ENCODE data around the gene XYLT1. TPM values are rescaled to one million over a fixed set of nuclear protein-coding genes. Genes with fewer than 3 reads are reported as not detected.

The XYLT1 gene
- polyA plus RNA-seq, 1 donor (not counting 4 experiments of a cell fraction or from before 2014, with no cell fraction given): 4.4 TPM

GRCh38 chr16:17076818-17077498 lies 393.8 kb downstream of the XYLT1 start:
- H3K79me2 ChIP-seq (ENCODE audit: control insufficient read depth, insufficient read depth, low read length): no peaks in the 10 kb centered on the region
- TF ChIP-seq, protein P1, sequence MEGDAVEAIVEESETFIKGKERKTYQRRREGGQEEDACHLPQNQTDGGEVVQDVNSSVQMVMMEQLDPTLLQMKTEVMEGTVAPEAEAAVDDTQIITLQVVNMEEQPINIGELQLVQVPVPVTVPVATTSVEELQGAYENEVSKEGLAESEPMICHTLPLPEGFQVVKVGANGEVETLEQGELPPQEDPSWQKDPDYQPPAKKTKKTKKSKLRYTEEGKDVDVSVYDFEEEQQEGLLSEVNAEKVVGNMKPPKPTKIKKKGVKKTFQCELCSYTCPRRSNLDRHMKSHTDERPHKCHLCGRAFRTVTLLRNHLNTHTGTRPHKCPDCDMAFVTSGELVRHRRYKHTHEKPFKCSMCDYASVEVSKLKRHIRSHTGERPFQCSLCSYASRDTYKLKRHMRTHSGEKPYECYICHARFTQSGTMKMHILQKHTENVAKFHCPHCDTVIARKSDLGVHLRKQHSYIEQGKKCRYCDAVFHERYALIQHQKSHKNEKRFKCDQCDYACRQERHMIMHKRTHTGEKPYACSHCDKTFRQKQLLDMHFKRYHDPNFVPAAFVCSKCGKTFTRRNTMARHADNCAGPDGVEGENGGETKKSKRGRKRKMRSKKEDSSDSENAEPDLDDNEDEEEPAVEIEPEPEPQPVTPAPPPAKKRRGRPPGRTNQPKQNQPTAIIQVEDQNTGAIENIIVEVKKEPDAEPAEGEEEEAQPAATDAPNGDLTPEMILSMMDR (optimal IDR thresholded peaks at IDR 0.05 in 1 of 3, IDR thresholded peaks at IDR 0.05 in 1 of 3, conservative IDR thresholded peaks at IDR 0.05 in 1 of 3; ENCODE audit: extremely low read depth in 1 of 3, insufficient read depth in 2 of 3, low read length in 3 of 3): no peak
- TF ChIP-seq EZH2 (IDR thresholded peaks at IDR 0.05; ENCODE audit: low read length): no peak
- no peak overlapping the region for H3K4me2 ChIP-seq (ENCODE audit: control insufficient read depth, extremely low read depth, insufficient read depth, low read depth, low read length)
- H2AFZ ChIP-seq (ENCODE audit: control insufficient read depth, low read length): no peak overlapping the region
- H3K4me1 ChIP-seq (ENCODE audit: control insufficient read depth, extremely low read depth, insufficient read depth, low read length): no peaks in the 10 kb centered on the region
- no peaks in the 10 kb centered on the region for H3K27me3 ChIP-seq (ENCODE audit: control insufficient read depth, extremely low read depth, insufficient read depth, low read length)
- no peak overlapping the region for H3K4me3 ChIP-seq (ENCODE audit: control insufficient read depth in 2 of 3, extremely low read depth in 1 of 3, insufficient read depth in 2 of 3, low read depth in 1 of 3, low read length in 3 of 3)
- H3K27ac ChIP-seq (ENCODE audit: control insufficient read depth, insufficient read depth, low read length): no peak overlapping the region
- no peak for DNase-seq (ENCODE audit: low read depth, low spot score)
- H3K9me3 ChIP-seq (ENCODE audit: control insufficient read depth, low read depth, low read length): no peaks in the 10 kb centered on the region
- no peaks in the 10 kb centered on the region for H4K20me1 ChIP-seq (ENCODE audit: control insufficient read depth, extremely low read depth, insufficient read depth, low read length)
- H3K9ac ChIP-seq (ENCODE audit: control insufficient read depth, extremely low read depth, insufficient read depth, low read length): no peak overlapping the region
- dilution Hi-C loops (cut with MboI; ENCODE audit: extremely low pct_ligation_motif_present, low sequenced_read_pairs): no loop called here
- FAIRE-seq: no peak
- no peaks in the 10 kb centered on the region for H3K9me1 ChIP-seq (ENCODE audit: control insufficient read depth, extremely low read depth, insufficient read depth, low read length)
- no peaks in the 10 kb centered on the region for H3K36me3 ChIP-seq (ENCODE audit: control insufficient read depth in 2 of 2, extremely low read depth in 1 of 2, insufficient read depth in 2 of 2, low read length in 2 of 2)

- H3K9me1 ChIP-seq (ENCODE audit: control insufficient read depth, extremely low read depth, insufficient read depth, low read length): no peaks in the 10 kb centered on the region
- TF ChIP-seq, protein P1 (optimal IDR thresholded peaks at IDR 0.05 in 1 of 3, IDR thresholded peaks at IDR 0.05 in 1 of 3, conservative IDR thresholded peaks at IDR 0.05 in 1 of 3; ENCODE audit: extremely low read depth in 1 of 3, insufficient read depth in 2 of 3, low read length in 3 of 3): no peak
- no peak for TF ChIP-seq EZH2 (IDR thresholded peaks at IDR 0.05; ENCODE audit: low read length)
- no peaks in the 10 kb centered on the region for H3K9me3 ChIP-seq (ENCODE audit: control insufficient read depth, low read depth, low read length)
- no peaks in the 10 kb centered on the region for H3K27me3 ChIP-seq (ENCODE audit: control insufficient read depth, extremely low read depth, insufficient read depth, low read length)
- H3K36me3 ChIP-seq (ENCODE audit: control insufficient read depth in 2 of 2, extremely low read depth in 1 of 2, insufficient read depth in 2 of 2, low read length in 2 of 2): no peaks in the 10 kb centered on the region
- no peak overlapping the region for H2AFZ ChIP-seq (ENCODE audit: control insufficient read depth, low read length)
- dilution Hi-C loops (cut with MboI; ENCODE audit: extremely low pct_ligation_motif_present, low sequenced_read_pairs): no loop called here
- no peak overlapping the region for H3K27ac ChIP-seq (ENCODE audit: control insufficient read depth, insufficient read depth, low read length)
- DNase-seq (ENCODE audit: low read depth, low spot score) (no peak), FAIRE-seq (no peak)
- H3K4me1 ChIP-seq (ENCODE audit: control insufficient read depth, extremely low read depth, insufficient read depth, low read length): no peaks in the 10 kb centered on the region
- no peaks in the 10 kb centered on the region for H3K79me2 ChIP-seq (ENCODE audit: control insufficient read depth, insufficient read depth, low read length)
- no peak overlapping the region for H3K4me3 ChIP-seq (ENCODE audit: control insufficient read depth in 2 of 3, extremely low read depth in 1 of 3, insufficient read depth in 2 of 3, low read depth in 1 of 3, low read length in 3 of 3)
- H3K4me2 ChIP-seq (ENCODE audit: control insufficient read depth, extremely low read depth, insufficient read depth, low read depth, low read length): no peak overlapping the region
- H3K9ac ChIP-seq (ENCODE audit: control insufficient read depth, extremely low read depth, insufficient read depth, low read length): no peak overlapping the region
- H4K20me1 ChIP-seq (ENCODE audit: control insufficient read depth, extremely low read depth, insufficient read depth, low read length): no peaks in the 10 kb centered on the region
Measured at GRCh38 chr16:17076092-17076754, 394.5 kb downstream of the XYLT1 start.
